ENCODE results near the gene TMEM158.

DNA sequence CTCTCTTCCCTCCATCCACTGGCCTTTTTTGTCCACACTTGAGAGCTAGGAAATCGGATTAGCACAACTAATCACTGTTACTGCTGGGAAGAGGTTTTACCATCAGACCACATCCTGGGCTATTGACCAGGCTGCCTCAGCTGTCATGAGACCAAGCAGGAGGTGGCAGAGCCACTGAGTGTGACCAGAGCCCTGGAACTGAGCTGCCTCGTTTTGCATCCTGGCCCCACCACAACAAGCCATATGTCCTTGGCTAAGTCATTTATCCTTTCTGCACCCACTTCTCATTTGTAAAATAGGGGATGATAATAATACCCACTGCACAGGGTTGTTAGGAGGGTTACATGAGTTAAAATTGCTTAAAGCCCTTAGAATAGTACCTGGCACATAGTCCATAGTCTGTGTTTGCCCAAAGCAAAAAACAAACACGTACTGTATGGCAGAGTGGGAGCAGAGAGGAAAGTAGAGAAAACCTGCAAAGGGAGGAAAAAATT, 34.1 kb downstream of the TMEM158 start:
- TF ChIP-seq PATZ1 (CRISPR knock-in tag; IDR thresholded peaks at IDR 0.05; ENCODE audit: borderline replicate concordance) (no peak), ARNTL (CRISPR knock-in tag; IDR thresholded peaks at IDR 0.05; ENCODE audit: borderline replicate concordance, low read depth) (no peak)
- TF ChIP-seq, protein P1, sequence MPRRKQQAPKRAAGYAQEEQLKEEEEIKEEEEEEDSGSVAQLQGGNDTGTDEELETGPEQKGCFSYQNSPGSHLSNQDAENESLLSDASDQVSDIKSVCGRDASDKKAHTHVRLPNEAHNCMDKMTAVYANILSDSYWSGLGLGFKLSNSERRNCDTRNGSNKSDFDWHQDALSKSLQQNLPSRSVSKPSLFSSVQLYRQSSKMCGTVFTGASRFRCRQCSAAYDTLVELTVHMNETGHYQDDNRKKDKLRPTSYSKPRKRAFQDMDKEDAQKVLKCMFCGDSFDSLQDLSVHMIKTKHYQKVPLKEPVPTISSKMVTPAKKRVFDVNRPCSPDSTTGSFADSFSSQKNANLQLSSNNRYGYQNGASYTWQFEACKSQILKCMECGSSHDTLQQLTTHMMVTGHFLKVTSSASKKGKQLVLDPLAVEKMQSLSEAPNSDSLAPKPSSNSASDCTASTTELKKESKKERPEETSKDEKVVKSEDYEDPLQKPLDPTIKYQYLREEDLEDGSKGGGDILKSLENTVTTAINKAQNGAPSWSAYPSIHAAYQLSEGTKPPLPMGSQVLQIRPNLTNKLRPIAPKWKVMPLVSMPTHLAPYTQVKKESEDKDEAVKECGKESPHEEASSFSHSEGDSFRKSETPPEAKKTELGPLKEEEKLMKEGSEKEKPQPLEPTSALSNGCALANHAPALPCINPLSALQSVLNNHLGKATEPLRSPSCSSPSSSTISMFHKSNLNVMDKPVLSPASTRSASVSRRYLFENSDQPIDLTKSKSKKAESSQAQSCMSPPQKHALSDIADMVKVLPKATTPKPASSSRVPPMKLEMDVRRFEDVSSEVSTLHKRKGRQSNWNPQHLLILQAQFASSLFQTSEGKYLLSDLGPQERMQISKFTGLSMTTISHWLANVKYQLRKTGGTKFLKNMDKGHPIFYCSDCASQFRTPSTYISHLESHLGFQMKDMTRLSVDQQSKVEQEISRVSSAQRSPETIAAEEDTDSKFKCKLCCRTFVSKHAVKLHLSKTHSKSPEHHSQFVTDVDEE (CRISPR knock-in tag; IDR thresholded peaks at IDR 0.05) = no peak

Data from SK-N-SH treated with all-trans-retinoic acid at 6 μM for 48 hours (cell line).